Head of caudate nucleus (tissue), 42 donors: Measurements from ENCODE around the gene U2AF1L4.
A peak's percentile ranks its signal among the peaks of the same experiment; 100 is the strongest.

ENCODE experiments used
- DNase-seq, 42 donors: peaks; one replicate each; pipeline versions ENCODE4 v3.0.0 to v3.0.0-alpha.2; 2020 to 2021; ENCODE audit warnings: mixed read lengths in 7 of 42
- intact Hi-C: fragments of 100-400 bp; cut with DNase I; formaldehyde crosslinking; loops from one replicate; pipeline ENCODE4 v1.15.0; 2022

The U2AF1L4 gene

DNA sequence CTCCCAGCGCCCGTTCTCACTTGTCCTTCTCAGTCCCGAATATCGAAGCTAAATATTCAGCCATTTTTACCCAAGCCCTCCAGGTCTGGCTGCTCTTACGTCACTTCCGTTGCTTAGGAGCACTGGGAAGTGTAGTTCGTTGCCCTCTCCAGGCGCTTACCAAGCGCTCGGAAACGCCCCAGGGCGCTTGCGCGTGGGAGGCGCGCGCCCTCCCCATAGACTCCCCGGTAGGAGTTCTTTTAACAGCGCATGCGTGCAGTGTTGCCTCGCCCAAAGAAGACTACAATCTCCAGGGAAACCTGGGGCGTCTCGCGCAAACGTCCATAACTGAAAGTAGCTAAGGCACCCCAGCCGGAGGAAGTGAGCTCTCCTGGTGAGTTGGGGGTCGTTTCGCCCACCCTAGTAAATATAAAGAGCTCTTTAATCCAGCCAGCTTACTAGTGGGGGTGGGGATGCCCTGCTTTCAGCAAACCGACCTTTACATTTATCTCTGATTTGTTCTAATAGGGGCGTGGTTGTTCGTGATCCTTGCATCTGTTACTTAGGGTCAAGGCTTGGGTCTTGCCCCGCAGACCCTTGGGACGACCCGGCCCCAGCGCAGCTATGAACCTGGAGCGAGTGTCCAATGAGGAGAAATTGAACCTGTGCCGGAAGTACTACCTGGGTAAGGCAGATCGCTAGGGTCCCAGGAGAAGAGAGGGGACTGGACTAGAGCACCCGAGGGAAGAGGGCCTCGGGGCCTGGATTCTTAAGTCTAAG lies at the start of gene U2AF1L4, which contains the start of gene PSENEN:
U2AF1L4 (minus strand) TSS at position 91 of the 759 bp plus-strand sequence; CDS start at position 64, 27 bp downstream.
PSENEN (plus strand) TSS at position 324 of the 759 bp plus-strand sequence; CDS start at position 604, 280 bp downstream.
- intact Hi-C loops = loop anchor here (2.0 to 10.0 kb wide), 2 partner anchors 29 to 189 kb away; partner anchors contain the start of gene LRFN3
- peak; percentile 95 to 99 (median 98) for DNase-seq

DNA sequence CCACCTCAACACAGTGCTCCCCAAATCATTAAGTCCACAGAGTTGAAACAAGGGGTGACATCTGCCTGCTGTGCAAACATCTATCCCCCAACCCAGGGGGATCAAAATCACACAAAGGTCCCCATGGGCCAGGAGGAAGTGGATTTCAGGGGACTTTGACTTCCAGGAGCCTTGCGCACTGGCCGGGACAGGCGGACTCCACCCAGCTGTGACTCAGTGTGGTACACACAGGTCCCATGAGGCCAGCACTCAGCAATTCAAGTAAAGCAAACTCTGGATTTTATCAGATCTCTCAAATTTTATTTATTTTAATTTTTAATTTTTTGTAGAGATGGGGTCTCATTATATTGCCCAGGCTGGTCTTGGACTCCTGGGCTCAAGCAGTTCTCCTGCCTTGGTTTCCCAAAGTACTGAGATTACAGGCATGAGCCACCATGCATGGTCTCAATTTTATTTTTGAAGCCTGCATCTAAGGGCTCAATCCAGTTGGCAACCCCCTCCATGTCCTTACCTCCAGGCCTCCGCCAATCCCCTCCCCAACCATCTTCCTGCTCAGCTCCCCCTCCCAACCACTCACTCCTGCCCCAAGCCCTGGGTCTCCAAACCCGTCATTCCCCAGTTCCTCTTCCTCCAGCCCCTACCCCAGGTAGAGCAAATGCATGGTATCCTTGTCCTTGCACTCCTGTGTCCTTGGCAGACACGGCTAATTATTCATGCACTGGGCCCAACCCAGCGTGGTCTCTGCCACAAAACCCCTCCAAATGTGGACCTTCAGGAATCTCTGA lies 48.4 kb upstream of the U2AF1L4 start:
- DNase-seq = no peak
- intact Hi-C loops = no loop called here

GRCh38 chr19:35792888-35793287 lies 47.7 kb upstream of the U2AF1L4 start:
- intact Hi-C loops = no loop called here
- DNase-seq = no peak

- intact Hi-C loops = no loop called here
- DNase-seq = no peak
Observed at GRCh38 chr19:35792312-35792711, 47.1 kb upstream of the U2AF1L4 start.

GRCh38 chr19:35791814-35792279 lies 46.6 kb upstream of the U2AF1L4 start:
- no peak for DNase-seq

GRCh38 chr19:35790981-35791813 lies 46.0 kb upstream of the U2AF1L4 start:
- DNase-seq = no peak
- intact Hi-C loops = no loop called here

More at GRCh38 chr19:35791814-35792279, 46.6 kb upstream of the U2AF1L4 start:
- intact Hi-C loops = no loop called here

DNA sequence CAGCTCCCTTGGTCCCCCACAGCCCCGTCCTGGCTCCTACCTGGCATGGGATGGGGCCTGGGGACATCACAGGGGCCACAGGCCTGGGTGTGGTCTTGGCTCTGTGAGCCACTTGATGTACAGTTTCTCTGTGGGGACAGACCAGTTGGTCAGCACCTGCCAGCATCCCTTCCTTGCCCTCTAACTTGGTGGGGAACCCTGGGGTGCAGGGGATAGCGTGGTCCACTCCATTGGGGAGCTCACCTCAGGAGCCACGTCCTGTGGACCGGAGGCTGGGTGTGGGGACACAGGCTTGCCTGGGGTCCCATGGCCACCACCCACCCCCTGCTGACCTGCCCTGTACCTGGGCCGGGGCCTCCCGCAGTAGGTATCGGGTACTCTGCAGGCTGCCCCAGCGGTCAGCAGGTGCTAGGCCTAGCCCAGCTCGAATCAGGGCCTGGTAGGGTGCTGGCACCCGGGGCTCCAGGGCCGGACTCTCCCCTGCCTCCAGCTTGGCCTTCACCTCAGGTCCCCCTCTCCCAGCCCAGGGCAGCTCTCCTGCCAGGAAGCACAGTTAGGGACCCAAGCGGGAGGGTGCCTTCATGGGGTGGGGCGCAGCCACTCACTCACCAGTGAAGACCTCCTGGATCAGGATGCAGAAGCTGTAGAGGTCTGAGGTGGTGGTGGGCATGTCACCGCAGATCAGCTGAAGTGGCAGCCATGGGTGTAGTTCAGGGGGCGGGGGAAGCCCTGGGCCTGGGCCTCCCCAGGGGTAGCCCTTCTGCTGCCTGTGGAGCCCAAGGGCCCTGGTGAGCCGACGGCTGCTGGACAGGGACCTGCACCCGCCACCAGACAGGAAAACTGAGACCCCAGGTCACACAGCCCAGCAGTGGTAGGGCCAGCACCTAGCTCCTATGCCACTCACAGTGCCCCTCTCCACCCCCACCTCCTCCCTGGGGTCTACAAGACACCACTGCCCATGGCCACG lies 45.0 kb upstream of the U2AF1L4 start:
- DNase-seq = no peak

DNA sequence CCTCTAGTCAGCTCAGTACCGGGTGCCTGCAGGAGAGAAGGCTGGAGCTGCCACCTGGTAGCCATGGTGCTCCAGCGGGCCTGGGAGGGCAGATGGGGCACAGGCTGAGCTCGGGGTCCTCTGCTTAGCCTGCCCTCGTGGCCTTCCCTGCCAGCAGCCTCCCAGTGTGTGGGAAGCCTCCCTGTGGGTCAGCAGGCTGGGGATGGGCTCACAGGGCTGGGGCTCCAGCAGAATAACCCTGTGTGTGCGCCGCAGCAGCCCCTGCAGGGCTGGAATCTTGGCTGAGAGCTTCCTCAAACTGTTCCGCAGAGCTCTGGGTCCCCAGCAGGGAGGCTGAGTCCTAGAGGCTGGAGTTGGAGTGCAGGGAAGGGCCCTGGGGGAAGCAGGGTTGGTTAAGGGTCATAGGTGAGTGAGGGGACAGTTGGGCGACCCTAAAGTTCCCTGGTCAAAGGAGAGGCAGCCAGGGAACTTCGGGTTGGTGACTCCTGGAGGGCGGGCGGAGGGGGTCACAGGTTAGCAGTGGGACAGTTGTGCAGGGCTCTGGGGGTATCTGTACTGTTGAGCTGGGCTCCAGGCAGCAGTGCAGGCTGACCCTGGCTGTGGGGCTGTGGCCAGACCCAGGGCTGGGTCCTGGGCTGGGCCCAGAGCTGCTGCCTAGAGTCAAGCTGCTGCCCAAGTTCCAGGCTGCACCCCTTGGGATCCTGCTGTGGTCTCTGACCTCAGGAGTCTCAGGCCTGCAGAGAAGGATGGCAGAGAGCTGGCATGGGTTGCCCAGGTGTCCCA lies 44.2 kb upstream of the U2AF1L4 start:
- intact Hi-C loops = no loop called here
- DNase-seq = no peak

More for the DNA sequence above, 45.0 kb upstream of the U2AF1L4 start:
- intact Hi-C loops = no loop called here

DNA sequence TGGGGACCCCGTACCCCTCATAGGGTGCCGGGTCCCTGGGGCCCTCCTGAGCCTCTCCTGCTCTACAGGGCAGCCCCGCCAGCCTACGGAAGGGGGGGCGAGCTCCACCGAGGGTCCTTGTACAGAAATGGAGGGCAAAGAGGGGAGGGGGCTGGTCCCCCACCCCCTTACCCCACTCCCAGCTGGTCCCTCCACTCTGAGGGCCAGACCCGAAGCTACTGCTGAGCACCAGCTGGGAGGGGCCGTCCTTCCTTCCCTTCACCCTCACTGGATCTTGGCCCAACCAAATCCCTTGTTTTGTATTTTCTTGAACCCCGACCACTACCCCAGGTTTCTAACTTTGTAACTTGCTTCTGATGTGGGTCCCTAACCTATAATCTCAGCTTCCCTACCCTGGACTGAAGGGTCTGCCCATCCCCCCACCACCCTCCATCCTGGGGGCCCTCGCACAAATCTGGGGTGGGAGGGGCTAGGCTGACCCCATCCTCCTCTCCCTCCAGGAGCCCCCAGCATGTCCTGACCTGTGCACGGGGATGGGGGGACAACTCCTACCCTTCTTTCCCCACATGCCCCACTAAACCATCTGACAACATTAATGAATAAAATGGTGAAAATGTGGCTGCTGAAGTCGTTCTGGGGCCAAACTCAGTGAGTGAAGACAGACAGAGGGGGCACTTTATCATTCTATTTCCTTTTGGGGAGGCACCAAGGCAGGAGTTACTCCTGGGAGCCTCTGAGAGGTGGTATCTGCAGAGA lies 43.2 kb upstream of the U2AF1L4 start:
- intact Hi-C loops = no loop called here
- DNase-seq = no peak

DNA sequence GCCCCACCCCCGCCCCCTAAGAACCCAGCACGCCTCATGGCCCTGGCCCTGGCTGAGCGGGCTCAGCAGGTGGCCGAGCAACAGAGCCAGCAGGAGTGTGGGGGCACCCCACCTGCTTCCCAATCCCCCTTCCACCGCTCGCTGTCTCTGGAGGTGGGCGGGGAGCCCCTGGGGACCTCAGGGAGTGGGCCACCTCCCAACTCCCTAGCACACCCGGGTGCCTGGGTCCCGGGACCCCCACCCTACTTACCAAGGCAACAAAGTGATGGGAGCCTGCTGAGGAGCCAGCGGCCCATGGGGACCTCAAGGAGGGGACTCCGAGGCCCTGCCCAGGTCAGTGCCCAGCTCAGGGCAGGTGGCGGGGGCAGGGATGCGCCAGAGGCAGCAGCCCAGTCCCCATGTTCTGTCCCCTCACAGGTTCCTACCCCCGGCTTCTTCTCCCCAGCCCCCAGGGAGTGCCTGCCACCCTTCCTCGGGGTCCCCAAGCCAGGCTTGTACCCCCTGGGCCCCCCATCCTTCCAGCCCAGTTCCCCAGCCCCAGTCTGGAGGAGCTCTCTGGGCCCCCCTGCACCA lies 42.1 kb upstream of the U2AF1L4 start:
- no peak for DNase-seq
- intact Hi-C loops = no loop called here

GRCh38 chr19:35786299-35787160 lies 41.3 kb upstream of the U2AF1L4 start:
- intact Hi-C loops = no loop called here
- no peak for DNase-seq

- no peak for DNase-seq
- intact Hi-C loops = no loop called here
Observed at GRCh38 chr19:35785339-35785627, 40.1 kb upstream of the U2AF1L4 start.

DNA sequence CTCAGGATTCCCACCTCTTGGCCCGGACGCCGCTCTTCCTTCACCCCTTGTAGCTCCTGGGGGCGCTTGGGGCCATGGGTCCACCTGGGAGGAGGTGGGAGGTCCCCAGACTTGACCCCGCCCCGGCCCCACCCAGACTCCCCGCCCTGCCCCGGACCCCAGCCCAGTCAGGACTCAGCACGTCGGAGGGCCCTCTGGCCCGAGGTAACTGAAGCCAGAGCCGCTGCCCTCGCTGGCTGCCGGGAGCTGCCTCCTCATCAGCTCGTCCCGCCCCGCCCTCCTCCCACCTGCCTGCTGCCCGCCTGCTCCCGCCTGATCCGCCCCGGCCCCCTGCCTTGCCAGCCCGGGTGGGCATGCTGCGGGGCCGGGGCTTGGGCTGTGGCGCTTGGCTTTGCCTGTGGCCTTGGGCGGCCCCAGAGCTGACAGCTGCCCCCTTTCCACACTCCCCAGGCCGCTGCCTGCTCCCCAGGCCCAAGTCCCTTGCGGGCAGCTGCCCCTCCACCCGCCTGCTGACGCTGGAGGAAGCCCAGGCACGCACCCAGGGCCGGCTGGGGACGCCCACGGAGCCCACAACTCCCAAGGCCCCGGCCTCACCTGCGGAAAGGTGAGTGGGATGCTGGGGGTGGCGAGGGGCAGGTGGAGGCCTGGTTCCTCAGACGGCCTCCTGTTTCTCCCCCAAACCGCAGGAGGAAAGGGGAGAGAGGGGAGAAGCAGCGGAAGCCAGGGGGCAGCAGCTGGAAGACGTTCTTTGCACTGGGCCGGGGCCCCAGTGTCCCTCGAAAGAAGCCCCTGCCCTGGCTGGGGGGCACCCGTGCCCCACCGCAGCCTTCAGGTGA lies 39.5 kb upstream of the U2AF1L4 start:
- no peak for DNase-seq
- intact Hi-C loops = no loop called here
